Fibroblast of lung (primary cell): ENCODE data around the gene DHCR24. TPM values are rescaled to one million over a fixed set of nuclear protein-coding genes. Genes with fewer than 3 reads are reported as not detected.

Experiments used
- DNase-seq, 2 donors: peaks; one replicate each; pipeline versions ENCODE4 v3.0.0 to v3.0.0-alpha.2; 2010; ENCODE audit warnings: low read depth in 2 of 2
- H2AFZ ChIP-seq: 2 replicates; pipeline ENCODE4 v1.5.1; 2012; ENCODE audit warnings: low read length, control low read depth, inconsistent platforms
- H3K27ac ChIP-seq: 2 replicates; pipeline ENCODE4 v1.5.1; 2011; ENCODE audit warnings: low read length, control low read depth; ENCODE audit not compliant: insufficient read depth
- H3K27me3 ChIP-seq: 2 replicates; pipeline ENCODE4 v1.5.1; 2011; ENCODE audit warnings: mild to moderate bottlenecking, low read length; ENCODE audit not compliant: control insufficient read depth, insufficient read depth
- H3K36me3 ChIP-seq: 2 replicates; pipeline ENCODE4 v1.5.1; 2011; ENCODE audit warnings: low read length; ENCODE audit not compliant: control insufficient read depth, insufficient read depth
- H3K4me1 ChIP-seq: 2 replicates; pipeline ENCODE4 v1.5.1; 2011; ENCODE audit warnings: low read length; ENCODE audit not compliant: control insufficient read depth, insufficient read depth; ENCODE audit errors: extremely low read depth
- H3K4me2 ChIP-seq: 2 replicates; pipeline ENCODE4 v1.5.1; 2011; ENCODE audit warnings: low read length, control low read depth; ENCODE audit not compliant: insufficient read depth; ENCODE audit errors: extremely low read depth
- H3K4me3 ChIP-seq, 4 experiments: fragments of 200-600 bp in 1 of 4; sonication (generic) in 1 of 4; replicated peaks in 1 of 4; 2 replicates each; pipeline ENCODE4 v1.5.1; 2011 to 2016; ENCODE audit warnings: low read length in 4 of 4, low read depth in 3 of 4, mild to moderate bottlenecking in 3 of 4, control low read depth in 2 of 4, inconsistent platforms in 1 of 4, mixed read lengths in 1 of 4; ENCODE audit not compliant: insufficient read depth in 1 of 4; ENCODE audit errors: control extremely low read depth in 1 of 4
- H3K79me2 ChIP-seq: 2 replicates; pipeline ENCODE4 v1.5.1; 2012; ENCODE audit warnings: mild to moderate bottlenecking, low read length, inconsistent platforms; ENCODE audit not compliant: control insufficient read depth, insufficient read depth
- H3K9ac ChIP-seq: 2 replicates; pipeline ENCODE4 v1.5.1; 2011; ENCODE audit warnings: mild to moderate bottlenecking, low read length, control low read depth; ENCODE audit not compliant: insufficient read depth
- H3K9me3 ChIP-seq: 2 replicates; pipeline ENCODE4 v1.5.1; 2012; ENCODE audit warnings: low read depth, low read length; ENCODE audit not compliant: control insufficient read depth, insufficient read depth
- H4K20me1 ChIP-seq: 2 replicates; pipeline ENCODE4 v1.5.1; 2011; ENCODE audit warnings: low read length; ENCODE audit not compliant: control insufficient read depth, insufficient read depth; ENCODE audit errors: extremely low read depth
- CTCF ChIP-seq, 2 donors: IDR thresholded peaks in 1 of 2; conservative IDR thresholded peaks in 1 of 2; 1 replicate in 1 of 2; 2 replicates in 1 of 2; pipeline ENCODE4 v1.5.1; 2011 to 2012; ENCODE audit warnings: low read length in 2 of 2, control low read depth in 1 of 2, inconsistent platforms in 1 of 2, low read depth in 1 of 2, mild to moderate bottlenecking in 1 of 2
- EZH2 ChIP-seq: IDR thresholded peaks from 2 replicates; pipeline ENCODE4 v1.5.1; 2012; ENCODE audit warnings: low read length, control low read depth, mild to moderate bottlenecking; ENCODE audit errors: missing control alignments
- polyA plus RNA-seq, 2 donors: library from polyadenylated mRNA; depleted of rRNA in 1 of 2; stranded (reverse) in 1 of 2; unstranded in 1 of 2; fragments of >200 nt; gene quantifications; 2 replicates each; pipeline ENCODE4 v1.2.1, GENCODE V29; 2011 to 2012; ENCODE audit warnings: missing spikeins in 1 of 2
- total RNA-seq: library from RNA; depleted of rRNA; stranded (reverse); fragments of >200 nt; gene quantifications from 2 replicates; pipeline ENCODE4 v1.2.1, GENCODE V29; 2014

The DHCR24 gene
- total and polyA plus RNA-seq, 2 donors (not counting 1 experiment from before 2014, with no cell fraction given): 217 to 329 TPM

DNA sequence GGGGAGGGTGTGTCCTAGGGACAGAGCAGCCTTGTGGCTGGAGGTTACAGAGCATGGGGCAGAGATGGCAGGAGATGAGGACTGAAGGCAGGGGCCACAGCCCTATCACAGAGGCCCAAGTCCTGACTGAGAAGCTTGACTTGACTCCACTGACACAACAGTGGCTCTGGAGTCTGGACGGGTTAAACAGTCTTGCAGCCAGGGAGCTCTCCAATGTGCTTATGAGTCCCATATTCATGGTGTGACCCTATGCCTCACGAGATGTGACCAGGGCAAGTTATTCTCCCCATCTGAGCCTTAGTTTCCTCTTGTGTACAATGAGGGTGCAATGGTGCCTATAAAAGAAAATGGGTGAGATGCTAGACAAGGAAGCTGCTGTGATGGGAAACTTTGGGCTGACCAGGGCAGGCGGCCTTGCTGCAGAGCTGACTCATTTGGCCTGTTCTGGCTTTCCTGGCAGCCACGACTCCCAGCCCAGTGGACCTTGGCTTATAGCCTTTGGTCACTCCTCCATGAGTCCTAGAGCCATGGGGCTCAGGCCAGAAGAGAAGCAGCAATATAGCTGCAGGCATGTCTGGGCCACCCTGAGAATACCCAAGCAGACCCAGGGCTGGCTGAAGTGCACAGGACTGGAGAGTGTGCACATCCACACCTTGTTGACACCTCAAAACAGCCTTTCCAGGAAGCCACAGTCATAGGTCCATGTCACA, 83.1 kb downstream of the DHCR24 start:
- TF ChIP-seq CTCF (conservative IDR thresholded peaks at IDR 0.05 in 1 of 2, IDR thresholded peaks at IDR 0.05 in 1 of 2; ENCODE audit: low read depth in 1 of 2, low read length in 2 of 2): no peak
- TF ChIP-seq EZH2: no peak
- DNase-seq: peak in 1 of 2 donors; percentile 28

DNA sequence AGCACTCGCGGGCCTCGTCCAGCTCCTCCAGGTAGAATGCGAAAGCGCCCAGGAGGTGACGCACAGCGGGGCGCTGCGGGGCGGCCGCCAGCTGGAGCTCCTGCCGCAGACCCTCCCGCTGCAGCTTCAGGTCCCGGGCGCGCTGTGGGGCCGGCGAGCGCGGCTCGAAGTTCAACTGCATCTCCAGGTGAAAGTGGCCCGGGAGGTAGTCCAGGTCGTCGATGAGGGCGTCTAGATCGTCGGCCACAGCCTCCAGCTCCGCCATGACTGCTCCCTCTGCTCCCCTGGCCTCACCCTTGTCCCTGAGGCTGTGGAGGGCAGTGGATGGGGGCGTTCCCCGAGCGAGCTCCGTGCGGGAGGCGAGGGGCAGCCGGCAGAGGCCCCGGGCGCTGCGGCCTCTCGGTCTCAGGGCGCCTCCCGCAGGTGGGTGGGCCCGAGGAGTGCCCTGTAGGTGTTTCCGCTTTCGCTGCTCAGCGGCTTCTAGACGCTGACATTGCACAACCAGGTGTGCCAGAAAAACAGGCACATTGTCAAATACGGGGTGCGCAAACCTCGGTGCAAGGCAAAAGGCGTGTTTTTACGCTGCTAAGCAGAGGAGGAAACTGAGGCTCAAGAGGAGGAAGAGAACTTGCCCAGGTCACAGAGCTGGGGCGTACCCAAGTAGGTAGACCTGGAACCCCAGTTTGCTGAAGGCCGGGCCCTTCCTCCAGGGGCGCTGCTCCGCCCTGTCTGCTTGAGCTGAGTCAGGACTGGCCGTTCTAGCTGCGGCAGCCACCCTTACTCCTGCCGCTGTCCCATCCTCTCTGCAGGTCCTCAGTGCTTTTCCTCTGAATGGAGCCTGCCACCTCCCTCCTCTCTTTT, 85.9 kb downstream of the DHCR24 start, which contains the start of gene TTC22:
TSS of gene TTC22 (minus strand) at position 425 of the 861 bp plus-strand sequence. CDS start at position 265, 160 bp downstream.
- H3K4me2 ChIP-seq: peak within 1 kb of the TSS; percentile 15
- H2AFZ ChIP-seq: no peak within 1 kb of the TSS
- H3K27ac ChIP-seq: no peak within 1 kb of the TSS
- H3K9ac ChIP-seq: no peak within 1 kb of the TSS
- no peak for DNase-seq
- no peaks in the 10 kb centered on the region for H3K79me2 ChIP-seq
- H3K27me3 ChIP-seq: peaks cover 28% of the 10 kb centered on the region
- H3K9me3 ChIP-seq: no peaks in the 10 kb centered on the region
- TF ChIP-seq CTCF (conservative IDR thresholded peaks at IDR 0.05 in 1 of 2, IDR thresholded peaks at IDR 0.05 in 1 of 2; ENCODE audit: low read depth in 1 of 2, low read length in 2 of 2) (peak; percentile 13 to 25), EZH2 (peak; percentile 69)
- no peaks in the 10 kb centered on the region for H4K20me1 ChIP-seq
- H3K36me3 ChIP-seq: no peaks in the 10 kb centered on the region
- H3K4me3 ChIP-seq: peak within 1 kb of the TSS in 1 of 4 experiments; percentile 14
- H3K4me1 ChIP-seq: no peaks in the 10 kb centered on the region

More for the DNA sequence above, 83.1 kb downstream of the DHCR24 start:
- Histone ChIP-seq H3K9ac (no peak overlapping the region), H3K27ac (no peak overlapping the region), H2AFZ (no peak overlapping the region), H3K4me1 (no peaks in the 10 kb centered on the region), H3K36me3 (no peaks in the 10 kb centered on the region), H3K79me2 (no peaks in the 10 kb centered on the region), H3K4me2 (no peak overlapping the region), H3K9me3 (no peaks in the 10 kb centered on the region), H4K20me1 (no peaks in the 10 kb centered on the region), H3K27me3 (peaks cover 28% of the 10 kb centered on the region), H3K4me3 (no peak overlapping the region)
